ENCODE data around the gene PSMA7. TPM values are rescaled to one million over a fixed set of nuclear protein-coding genes. Genes with fewer than 3 reads are reported as not detected.

Gene PSMA7
- total RNA-seq, 1 experiment from 2014 or later, result 514 TPM

- intact Hi-C loops (cut with micrococcal nuclease; ENCODE audit: unreplicated experiment), result no loop called here
- no TSS peak for BruUV-seq (replicated peaks)
Observed at GRCh38 chr20:62159052-62159451, 15.9 kb upstream of the PSMA7 start.

DNA sequence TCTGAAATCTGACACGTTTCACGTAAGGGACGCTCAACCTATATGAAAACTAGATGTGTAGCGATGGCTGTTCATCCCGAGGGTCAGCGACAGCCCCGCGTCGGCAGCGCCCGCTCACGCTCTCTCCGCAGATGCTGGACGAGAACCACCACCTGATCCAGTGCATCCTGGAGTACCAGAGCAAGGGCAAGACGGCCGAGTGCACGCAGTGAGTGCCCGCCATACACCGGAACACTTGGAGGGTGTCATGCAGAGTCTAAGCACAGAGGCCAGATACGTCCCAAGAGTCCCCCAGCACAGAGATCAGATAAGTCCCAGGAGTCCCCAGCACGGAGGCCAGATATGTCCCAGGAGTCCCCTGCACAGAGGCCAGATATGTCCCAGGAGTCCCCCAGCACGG, 15.3 kb upstream of the PSMA7 start:
- no peak overlapping the region for H3K27ac Mint-ChIP-seq (ENCODE audit: unreplicated experiment)
- CTCF ChIA-PET, result no interaction called here
- H3K4me3 Mint-ChIP-seq (ENCODE audit: low read depth, unreplicated experiment), result no peak overlapping the region

More at GRCh38 chr20:62159052-62159451, 15.9 kb upstream of the PSMA7 start:
- H3K27ac Mint-ChIP-seq (ENCODE audit: unreplicated experiment), result no peak overlapping the region
- peaks cover 53% of the 10 kb centered on the region for H3K4me1 Mint-ChIP-seq (ENCODE audit: low read depth, unreplicated experiment)
- CTCF ChIA-PET, result no interaction called here
- no peak overlapping the region for H3K4me3 Mint-ChIP-seq (ENCODE audit: low read depth, unreplicated experiment)
- H3K27me3 Mint-ChIP-seq (ENCODE audit: unreplicated experiment), result no peaks in the 10 kb centered on the region
- no peaks in the 10 kb centered on the region for H3K9me3 Mint-ChIP-seq (ENCODE audit: low read depth, unreplicated experiment)
- peaks cover 54% of the 10 kb centered on the region for H3K36me3 Mint-ChIP-seq (ENCODE audit: insufficient read depth, unreplicated experiment)
- no peak for DNase-seq
- TF ChIP-seq, protein P1, sequence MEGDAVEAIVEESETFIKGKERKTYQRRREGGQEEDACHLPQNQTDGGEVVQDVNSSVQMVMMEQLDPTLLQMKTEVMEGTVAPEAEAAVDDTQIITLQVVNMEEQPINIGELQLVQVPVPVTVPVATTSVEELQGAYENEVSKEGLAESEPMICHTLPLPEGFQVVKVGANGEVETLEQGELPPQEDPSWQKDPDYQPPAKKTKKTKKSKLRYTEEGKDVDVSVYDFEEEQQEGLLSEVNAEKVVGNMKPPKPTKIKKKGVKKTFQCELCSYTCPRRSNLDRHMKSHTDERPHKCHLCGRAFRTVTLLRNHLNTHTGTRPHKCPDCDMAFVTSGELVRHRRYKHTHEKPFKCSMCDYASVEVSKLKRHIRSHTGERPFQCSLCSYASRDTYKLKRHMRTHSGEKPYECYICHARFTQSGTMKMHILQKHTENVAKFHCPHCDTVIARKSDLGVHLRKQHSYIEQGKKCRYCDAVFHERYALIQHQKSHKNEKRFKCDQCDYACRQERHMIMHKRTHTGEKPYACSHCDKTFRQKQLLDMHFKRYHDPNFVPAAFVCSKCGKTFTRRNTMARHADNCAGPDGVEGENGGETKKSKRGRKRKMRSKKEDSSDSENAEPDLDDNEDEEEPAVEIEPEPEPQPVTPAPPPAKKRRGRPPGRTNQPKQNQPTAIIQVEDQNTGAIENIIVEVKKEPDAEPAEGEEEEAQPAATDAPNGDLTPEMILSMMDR (IDR thresholded peaks at IDR 0.05; ENCODE audit: unreplicated experiment), result no peak

GRCh38 chr20:62158088-62158400, 14.8 kb upstream of the PSMA7 start:
- CTCF ChIA-PET, result no interaction called here
- H3K36me3 Mint-ChIP-seq (ENCODE audit: insufficient read depth, unreplicated experiment), result peaks cover 52% of the 10 kb centered on the region
- BruUV-seq (replicated peaks), result no TSS peak

More for the DNA sequence above, 15.3 kb upstream of the PSMA7 start:
- no TSS peak for BruUV-seq (replicated peaks)
- no peak for DNase-seq
- no peaks in the 10 kb centered on the region for H3K27me3 Mint-ChIP-seq (ENCODE audit: unreplicated experiment)
- peaks cover 54% of the 10 kb centered on the region for H3K36me3 Mint-ChIP-seq (ENCODE audit: insufficient read depth, unreplicated experiment)
- H3K4me1 Mint-ChIP-seq (ENCODE audit: low read depth, unreplicated experiment), result peaks cover 53% of the 10 kb centered on the region
- TF ChIP-seq, protein P1 (IDR thresholded peaks at IDR 0.05; ENCODE audit: unreplicated experiment), result no peak
- intact Hi-C loops (cut with micrococcal nuclease; ENCODE audit: unreplicated experiment), result no loop called here
- peaks cover 4% of the 10 kb centered on the region for H3K9me3 Mint-ChIP-seq (ENCODE audit: low read depth, unreplicated experiment)

DNA sequence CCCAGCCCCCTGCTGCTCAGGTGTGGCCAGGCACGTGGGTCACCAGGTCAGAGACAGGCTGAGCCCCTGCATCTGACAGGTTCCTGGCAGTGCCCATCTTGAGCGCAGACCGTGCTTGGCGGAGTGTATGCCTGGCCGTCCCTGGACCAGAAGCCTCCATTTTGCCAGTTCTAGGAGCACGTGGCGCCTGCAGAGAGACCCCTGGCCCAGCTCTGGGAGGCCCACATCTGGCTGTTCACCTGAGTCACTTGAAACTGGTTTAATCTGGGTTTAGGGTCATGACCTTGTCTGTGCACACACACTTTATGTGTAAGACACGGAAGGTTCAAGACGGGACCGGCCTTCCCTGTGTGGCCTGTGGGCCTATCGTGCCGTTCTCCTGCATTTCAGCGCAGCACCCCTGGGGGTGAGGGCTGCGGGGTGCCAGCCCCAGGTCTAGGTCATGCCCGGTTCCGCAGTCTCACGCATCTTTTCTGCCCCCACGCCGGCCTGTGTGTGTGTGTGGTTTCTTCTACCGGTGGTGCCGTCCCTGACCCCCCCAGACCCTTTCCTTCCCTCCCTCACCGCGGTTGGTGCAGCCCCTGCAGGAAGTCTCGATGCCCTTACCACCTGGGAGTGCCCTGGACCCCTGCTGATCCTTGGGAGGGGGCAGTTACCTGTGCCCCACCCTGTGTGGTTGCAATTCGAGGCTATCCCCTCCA, 14.3 kb upstream of the PSMA7 start:
- H3K27me3 Mint-ChIP-seq (ENCODE audit: unreplicated experiment), result no peaks in the 10 kb centered on the region
- no peak for DNase-seq
- H3K4me3 Mint-ChIP-seq (ENCODE audit: low read depth, unreplicated experiment), result no peak overlapping the region
- H3K27ac Mint-ChIP-seq (ENCODE audit: unreplicated experiment), result no peak overlapping the region
- peaks cover 53% of the 10 kb centered on the region for H3K4me1 Mint-ChIP-seq (ENCODE audit: low read depth, unreplicated experiment)
- H3K36me3 Mint-ChIP-seq (ENCODE audit: insufficient read depth, unreplicated experiment), result peaks cover 51% of the 10 kb centered on the region
- intact Hi-C loops (cut with micrococcal nuclease; ENCODE audit: unreplicated experiment), result no loop called here
- TF ChIP-seq, protein P1 (IDR thresholded peaks at IDR 0.05; ENCODE audit: unreplicated experiment), result no peak
- CTCF ChIA-PET, result no interaction called here
- peaks cover 9% of the 10 kb centered on the region for H3K9me3 Mint-ChIP-seq (ENCODE audit: low read depth, unreplicated experiment)
- no TSS peak for BruUV-seq (replicated peaks)

More at GRCh38 chr20:62158088-62158400, 14.8 kb upstream of the PSMA7 start:
- intact Hi-C loops (cut with micrococcal nuclease; ENCODE audit: unreplicated experiment), result no loop called here
- Mint-ChIP-seq H3K27ac (ENCODE audit: unreplicated experiment) (no peak overlapping the region), H3K27me3 (ENCODE audit: unreplicated experiment) (no peaks in the 10 kb centered on the region), H3K9me3 (ENCODE audit: low read depth, unreplicated experiment) (peaks cover 6% of the 10 kb centered on the region), H3K4me1 (ENCODE audit: low read depth, unreplicated experiment) (peaks cover 53% of the 10 kb centered on the region), H3K4me3 (ENCODE audit: low read depth, unreplicated experiment) (no peak overlapping the region)
- no peak for DNase-seq
- TF ChIP-seq, protein P1 (IDR thresholded peaks at IDR 0.05; ENCODE audit: unreplicated experiment), result no peak

Data from Calu3 (cell line).